COLO668 (cell line): ENCODE results near the gene ATP5F1A.
"Not testable (repeated sequence)": the region's sequence is repeated elsewhere in the genome, so short reads cannot be mapped to it uniquely, and the experiment has no call there.

Experiments
- DNase-seq: peaks from one replicate; lab custom pipeline; 2025; ENCODE audit not compliant: unreplicated experiment; lab: John Stamatoyannopoulos, UW

ATP5F1A gene

DNA sequence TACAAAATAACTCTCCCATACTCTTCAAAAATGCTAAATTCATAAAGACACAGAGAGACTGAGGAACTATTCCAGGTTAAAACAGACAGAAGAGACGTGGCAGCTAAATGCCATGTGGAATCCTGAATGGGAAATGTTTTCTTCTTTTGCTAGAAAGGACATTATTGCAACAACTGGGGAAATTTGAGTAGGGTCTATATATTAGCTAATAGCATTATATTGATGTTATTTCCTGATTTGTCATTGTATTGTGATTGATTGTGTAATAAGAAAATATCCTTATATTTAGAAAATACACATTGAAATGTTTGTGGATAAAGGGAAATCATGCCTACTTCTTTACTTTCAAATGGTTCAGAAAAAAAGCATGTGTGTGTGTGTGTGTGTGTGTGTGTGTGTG lies 49.5 kb downstream of the ATP5F1A start:
- DNase-seq, result no peak

DNA sequence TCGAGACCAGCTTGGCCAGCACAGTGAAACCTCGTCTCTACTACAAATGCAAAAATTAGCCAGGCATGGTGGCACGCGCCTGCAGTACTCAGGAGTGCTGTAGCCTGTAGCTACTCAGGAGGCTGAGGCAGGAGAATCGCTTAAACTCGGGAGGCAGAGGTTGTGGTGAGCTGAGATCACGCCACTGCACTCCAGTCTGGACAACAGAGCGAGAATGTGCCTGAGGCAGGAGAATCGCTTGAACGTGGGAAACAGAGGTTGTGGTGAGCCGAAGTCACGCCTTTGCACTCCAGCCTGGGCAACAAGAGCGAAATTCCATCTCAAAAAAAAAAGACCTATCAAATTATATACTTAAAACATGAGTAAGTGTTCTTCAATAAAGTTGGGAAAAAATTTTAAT lies 50.7 kb downstream of the ATP5F1A start:
- DNase-seq, result not testable (repeated sequence)

DNA sequence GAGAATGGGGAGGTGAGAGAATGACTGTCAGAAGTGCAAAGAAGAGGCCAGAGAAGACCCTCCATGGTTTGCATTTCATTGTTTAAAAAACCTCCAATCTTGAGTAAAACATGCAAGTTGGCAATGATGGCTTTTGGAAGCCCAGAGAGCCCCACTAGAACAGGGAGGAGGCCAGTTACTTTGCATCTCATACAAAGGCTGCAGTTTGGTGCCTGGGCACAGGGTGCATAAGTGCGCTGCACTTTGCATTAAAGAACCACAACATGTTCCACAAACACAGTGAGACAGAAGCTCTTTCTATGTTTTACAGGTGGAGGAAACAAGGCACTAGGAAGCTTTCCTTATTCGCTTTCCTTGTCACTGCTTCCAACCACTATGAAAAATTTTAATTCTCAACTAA lies 51.4 kb downstream of the ATP5F1A start:
- no peak for DNase-seq

DNA sequence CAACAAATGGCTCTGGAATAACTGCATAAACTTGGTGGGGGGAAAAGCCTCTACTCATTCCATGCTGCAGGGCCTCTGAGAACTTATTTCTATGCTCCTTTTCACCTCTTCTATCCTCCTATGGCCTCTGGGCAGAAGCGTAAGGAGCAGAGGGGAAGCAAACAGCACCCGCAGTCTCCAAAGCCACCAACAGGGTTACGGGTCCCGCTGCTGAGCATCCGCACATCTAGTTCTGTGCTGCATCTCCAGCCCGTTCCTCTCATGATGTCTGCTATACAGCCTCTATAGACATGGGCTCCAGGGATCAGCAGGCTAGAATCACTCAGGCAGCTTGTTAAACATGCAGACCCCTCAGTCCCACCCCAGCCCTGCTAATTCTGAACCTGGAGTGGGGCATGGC lies 52.0 kb downstream of the ATP5F1A start:
- DNase-seq, result no peak

DNA sequence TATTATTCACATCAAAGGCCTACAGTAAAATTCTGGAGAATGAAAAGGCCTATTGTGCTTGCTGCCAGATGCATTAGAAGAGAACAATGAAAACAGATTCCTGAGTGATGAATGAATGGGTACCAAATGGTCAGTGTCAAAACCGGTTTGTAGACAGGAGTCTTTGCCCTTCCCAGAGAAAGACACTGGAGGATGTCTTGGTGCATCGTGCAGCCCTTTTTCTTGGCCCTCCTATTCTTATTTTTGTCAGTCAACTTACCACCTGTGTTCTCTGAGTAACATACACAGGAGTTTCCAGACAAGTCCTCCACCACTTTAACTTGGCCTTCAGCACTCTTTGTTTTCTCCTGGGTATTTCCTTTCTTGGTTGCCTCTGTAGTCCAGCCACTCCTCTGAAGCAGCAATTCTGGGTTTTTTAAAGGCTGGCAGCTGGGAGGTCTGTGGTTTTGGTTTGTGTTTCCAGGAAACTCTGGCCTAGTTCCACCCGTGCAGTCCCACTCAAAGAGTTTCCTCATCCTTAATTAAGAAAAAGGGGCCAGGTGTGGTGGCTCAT lies 55.4 kb downstream of the ATP5F1A start:
- DNase-seq, result no peak

DNA sequence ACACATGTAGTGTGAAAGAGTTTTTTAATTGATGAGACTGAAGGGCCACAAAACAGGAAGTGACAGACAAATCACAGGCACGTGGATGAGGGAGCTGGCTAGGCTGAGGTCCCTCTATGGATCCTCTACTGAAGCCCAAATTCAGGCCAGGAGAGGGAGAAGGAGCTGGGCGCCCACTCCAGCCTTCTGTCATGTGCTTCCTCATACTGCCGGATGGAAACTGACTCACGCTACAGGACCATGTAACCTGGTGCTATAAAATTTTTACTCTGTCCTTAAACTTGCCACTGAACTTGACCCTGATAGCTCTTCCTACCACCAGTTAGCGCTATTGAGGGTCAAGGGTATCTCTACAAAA lies 57.4 kb downstream of the ATP5F1A start:
- DNase-seq, result no peak

DNA sequence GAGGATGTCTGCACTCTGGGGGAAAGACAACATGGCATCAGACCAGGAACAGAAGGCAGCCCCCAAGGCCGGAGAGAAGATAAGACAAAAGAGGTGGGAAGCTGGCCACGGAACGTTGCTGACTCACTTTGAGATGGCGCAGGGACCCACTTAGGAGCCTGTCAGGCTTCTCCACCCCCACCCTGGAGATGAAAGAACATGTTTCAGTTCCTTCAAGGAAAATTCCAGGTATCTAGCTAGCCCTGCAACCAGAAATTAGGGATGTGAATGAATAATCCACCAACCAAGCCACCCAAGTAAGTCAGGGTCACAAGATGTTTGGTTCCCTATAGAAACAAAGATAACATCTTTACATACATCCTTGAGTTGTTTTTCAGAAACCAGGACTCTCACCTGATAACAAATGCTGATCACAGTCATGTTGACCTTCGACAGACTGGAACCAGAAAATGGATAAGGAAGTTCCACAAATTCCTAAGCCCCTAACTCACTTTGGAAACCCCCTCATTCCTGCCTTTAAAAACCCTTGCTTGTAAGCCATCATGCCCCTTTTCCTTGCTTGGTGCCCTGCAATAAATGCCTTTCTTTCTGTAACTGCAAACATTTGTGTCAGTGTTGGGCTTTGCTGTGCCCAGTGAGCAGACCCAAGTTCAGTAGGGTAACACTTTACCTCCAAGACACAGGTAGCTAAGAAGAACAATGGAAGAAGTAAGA lies 57.9 kb downstream of the ATP5F1A start:
- DNase-seq, result no peak

DNA sequence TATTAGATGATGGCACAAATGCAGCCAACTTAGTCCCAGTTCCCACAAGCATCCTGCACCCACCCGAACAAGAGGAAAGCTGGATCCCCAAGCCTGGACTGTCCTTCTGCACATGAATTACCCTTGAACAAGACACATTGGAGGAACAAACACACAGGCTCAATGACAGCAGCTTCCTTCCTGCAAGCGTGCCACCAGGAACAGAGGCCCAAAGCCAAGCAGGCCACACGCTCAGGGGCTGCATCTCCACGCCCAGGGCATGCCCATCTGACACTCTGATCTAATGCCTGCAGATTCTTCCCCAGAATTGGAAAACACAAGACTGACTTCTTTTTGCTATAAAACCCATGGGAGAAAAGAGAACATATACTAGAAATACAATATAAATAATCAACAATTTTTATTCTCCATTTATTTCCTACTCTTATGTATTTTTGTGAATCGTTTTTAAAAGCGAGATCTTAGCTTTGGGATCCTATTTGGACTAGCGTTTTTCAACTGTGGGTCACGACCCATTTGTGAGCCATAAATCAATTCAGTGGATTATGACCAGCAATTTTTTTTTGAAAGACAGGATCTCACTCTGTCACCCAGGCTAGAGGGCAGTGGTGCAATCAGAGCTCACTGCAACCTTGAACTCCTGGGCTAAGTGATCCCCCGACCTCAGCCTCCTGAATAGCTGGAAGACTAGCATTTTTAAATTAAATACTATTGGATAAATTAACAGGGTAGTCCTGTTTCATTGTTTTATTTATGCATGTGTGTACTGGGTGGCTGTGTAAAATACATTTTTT lies 60.4 kb downstream of the ATP5F1A start:
- DNase-seq, result no peak

DNA sequence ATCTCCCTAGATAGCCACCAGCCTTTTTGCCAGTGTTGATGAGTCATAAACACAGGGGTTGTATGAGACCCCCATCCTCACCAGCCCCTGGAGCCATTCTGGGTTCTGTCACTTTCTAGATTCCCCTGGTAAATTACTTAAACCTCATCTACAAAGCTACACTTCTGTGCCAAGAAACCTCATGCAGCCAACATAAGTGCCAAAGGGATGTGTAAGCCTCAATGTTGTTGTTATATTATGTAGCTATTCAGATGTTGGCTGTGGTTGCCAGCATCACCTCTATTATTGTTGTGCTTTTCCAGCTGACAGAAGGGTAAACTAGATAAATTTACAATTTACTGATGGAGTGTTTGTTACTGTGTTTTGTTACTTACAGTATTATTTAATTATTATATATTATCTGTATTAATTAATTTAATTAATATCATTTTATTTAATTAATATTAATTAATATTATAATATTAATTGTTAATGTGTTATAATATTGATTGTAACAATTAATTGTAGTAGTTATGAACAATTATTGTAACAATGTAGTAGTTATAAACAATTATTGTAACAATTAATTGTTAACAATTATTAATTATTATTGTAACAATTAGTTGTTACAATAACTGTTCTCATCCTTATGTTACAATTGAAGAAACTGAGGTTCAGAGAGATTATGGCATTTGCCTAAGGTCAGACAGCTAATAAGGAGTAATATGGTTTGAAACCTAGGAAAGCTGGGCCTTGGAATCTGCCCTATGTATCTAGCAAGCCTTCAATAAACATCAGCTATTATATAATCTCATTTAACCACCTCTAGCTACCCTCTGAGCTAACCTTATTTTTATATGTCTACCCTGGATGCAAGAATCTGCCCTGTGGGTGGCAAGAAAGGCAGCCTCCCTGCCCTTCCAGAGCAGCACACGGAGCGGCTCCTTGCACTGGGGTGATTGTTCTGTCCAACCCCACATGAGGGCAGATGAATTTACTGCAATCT lies 62.1 kb downstream of the ATP5F1A start:
- DNase-seq, result no peak

DNA sequence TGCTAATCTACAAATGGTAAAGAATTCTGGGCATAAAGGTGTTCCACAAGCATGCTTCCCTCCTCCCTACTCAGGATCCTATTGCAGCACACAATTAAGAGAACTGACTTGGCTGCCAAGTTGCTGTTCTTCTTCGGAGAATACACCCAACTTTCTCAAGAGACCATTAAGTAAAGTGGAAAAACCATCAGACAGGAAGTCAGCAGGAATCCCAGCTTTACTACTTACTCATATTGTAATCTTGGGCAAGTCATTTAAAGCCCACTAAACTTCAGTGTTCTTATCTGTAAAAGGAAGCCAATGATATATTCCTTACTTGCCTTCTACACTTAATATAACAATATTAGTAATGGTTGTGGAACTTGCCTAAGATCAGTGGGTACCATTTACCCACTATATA lies 63.9 kb downstream of the ATP5F1A start:
- DNase-seq, result no peak

DNA sequence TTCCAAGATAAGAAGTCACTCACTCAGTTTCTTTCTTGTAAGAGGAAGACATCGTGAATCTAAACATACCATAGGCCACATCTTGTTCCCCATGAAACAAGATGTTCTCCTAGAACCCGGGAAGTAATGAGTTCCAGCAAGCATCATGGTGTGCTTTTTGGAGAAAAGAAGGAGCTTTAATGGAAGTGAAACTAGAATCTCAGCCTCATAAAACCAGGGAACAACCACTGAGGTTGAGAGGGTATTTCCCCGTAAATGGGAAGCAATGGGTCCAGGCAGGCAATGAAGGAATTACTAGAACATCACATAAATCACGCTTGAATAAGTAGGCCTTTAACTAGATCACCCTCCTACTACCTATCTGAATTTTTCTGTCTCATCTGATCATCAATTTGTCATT lies 66.4 kb downstream of the ATP5F1A start:
- DNase-seq, result no peak
